WERI-Rb-1 (cell line): ENCODE measurements around the gene PTDSS2.

ENCODE experiments used
- DNase-seq: peaks from one replicate; pipeline ENCODE4 v3.0.0-alpha.2; 2020
- H3K27ac ChIP-seq: fragments of 250-450 bp; sonication (Bioruptor Pico); 2 replicates; pipeline ENCODE4 v1.5.1; 2020; ENCODE audit warnings: mild to moderate bottlenecking, moderate library complexity
- H3K27me3 ChIP-seq: fragments of 250-450 bp; sonication (Bioruptor Pico); 2 replicates; pipeline ENCODE4 v1.5.1; 2021; ENCODE audit warnings: mild to moderate bottlenecking, low read depth, moderate library complexity; ENCODE audit not compliant: insufficient read depth, severe bottlenecking
- H3K36me3 ChIP-seq: fragments of 250-450 bp; sonication (Bioruptor Pico); 2 replicates; pipeline ENCODE4 v1.5.1; 2020; ENCODE audit warnings: mild to moderate bottlenecking, moderate library complexity
- H3K4me3 ChIP-seq: 2 replicates; pipeline ENCODE4 v1.5.1; 2011; ENCODE audit warnings: low read depth, mild to moderate bottlenecking, control low read depth, low read length
- H3K9me3 ChIP-seq: fragments of 250-450 bp; sonication (Bioruptor Pico); 2 replicates; pipeline ENCODE4 v1.5.1; 2021; ENCODE audit warnings: mild to moderate bottlenecking, moderate library complexity; ENCODE audit not compliant: severe bottlenecking
- TF ChIP-seq, protein P1 (sequence below): IDR thresholded peaks from 2 replicates; pipeline ENCODE4 v1.5.1; 2011; ENCODE audit warnings: low read depth, mild to moderate bottlenecking, control low read depth, inconsistent platforms, low read length

The PTDSS2 gene

DNA sequence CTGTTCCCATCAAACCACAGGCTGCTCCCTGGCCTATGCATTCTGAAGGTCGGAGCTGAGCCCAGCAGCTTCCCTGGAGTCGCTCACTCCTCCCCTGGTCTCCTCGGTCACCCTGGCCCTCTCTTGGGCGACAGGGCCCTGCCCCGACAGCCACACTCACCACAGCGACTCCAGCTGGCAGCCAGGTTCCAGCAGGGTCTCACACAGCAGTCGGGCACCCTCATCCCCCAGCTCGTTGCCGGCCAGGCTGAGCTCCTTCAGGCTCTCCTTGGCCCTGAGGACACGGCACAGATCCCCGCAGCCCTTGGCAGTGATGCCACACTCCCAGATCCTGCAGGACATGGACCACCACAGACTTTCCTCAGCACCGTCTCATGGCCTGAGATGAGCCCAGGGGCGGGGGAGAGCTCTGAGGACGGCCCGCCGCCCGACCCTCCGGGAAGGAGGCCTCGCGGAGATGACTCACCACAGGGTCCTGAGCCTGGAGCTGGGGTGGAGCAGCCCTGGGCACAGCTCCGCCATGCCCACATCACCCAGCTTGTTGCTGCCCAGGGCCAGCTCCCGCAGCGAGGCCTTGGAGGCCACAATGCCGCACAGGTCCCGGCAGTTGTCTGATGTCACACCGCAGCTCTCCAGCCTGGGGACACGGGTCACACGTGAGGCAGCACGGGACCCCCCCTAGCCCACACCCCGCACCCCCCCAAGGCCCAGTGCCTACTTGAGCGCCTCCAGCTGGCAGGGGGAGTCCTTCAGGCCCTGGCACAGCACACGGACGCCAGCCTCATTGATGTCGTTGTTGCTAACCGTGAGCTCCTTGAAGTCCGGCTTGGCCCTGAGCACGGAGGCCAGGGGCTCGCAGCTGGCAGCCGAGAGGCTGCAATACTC, 48.5 kb downstream of the PTDSS2 start:
- H3K9me3 ChIP-seq: no peaks in the 10 kb centered on the region
- peaks cover 77% of the 10 kb centered on the region for H3K36me3 ChIP-seq
- no peak overlapping the region for H3K4me3 ChIP-seq
- no peak for DNase-seq
- TF ChIP-seq, protein P1, sequence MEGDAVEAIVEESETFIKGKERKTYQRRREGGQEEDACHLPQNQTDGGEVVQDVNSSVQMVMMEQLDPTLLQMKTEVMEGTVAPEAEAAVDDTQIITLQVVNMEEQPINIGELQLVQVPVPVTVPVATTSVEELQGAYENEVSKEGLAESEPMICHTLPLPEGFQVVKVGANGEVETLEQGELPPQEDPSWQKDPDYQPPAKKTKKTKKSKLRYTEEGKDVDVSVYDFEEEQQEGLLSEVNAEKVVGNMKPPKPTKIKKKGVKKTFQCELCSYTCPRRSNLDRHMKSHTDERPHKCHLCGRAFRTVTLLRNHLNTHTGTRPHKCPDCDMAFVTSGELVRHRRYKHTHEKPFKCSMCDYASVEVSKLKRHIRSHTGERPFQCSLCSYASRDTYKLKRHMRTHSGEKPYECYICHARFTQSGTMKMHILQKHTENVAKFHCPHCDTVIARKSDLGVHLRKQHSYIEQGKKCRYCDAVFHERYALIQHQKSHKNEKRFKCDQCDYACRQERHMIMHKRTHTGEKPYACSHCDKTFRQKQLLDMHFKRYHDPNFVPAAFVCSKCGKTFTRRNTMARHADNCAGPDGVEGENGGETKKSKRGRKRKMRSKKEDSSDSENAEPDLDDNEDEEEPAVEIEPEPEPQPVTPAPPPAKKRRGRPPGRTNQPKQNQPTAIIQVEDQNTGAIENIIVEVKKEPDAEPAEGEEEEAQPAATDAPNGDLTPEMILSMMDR: no peak
- no peak overlapping the region for H3K27ac ChIP-seq
- no peaks in the 10 kb centered on the region for H3K27me3 ChIP-seq

DNA sequence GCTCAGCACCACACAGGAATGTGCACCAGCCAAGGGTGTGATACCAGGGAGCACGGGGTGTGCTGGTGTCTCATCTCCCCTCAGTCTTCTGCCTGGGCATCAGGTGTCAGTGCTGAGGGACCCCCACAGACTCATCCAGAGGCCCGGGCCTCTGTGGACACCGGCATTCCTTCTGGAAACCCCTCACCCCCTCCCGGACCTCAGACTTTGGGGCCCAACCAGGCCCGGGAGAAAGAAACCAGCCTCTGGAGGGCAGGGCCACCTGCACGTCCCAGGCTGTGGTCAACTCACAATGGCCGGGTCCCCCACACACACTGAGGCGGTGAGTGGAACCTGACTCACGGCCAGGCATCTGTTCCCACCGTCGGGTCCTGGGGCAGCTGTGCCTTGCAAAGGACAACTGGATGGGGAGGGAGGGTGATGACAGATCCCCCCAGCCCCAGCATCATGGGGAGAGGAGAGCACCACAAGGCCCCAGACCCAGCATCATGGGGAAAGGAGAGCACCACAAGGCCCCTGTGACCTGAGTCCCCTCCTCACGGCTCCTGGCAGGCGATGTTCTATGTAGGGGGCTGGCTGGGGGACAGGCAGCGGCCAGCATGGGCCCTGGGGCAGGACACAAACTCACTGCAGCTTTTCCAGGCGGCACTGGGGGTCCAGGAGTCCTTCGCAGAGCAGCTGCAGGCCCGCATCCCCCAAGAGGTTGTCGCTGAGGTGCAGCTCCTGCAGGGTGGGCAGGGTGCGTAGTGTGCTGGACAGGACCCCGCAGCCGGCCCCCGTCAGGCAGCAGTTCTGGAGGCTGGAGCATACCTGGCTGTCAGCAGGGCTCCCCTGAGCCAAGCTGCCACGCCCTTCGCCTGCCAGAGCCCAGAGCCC, 49.4 kb downstream of the PTDSS2 start:
- DNase-seq: no peak
- no peak overlapping the region for H3K27ac ChIP-seq
- no peaks in the 10 kb centered on the region for H3K9me3 ChIP-seq
- TF ChIP-seq, protein P1: no peak
- H3K27me3 ChIP-seq: no peaks in the 10 kb centered on the region
- H3K36me3 ChIP-seq: peaks cover 69% of the 10 kb centered on the region
- H3K4me3 ChIP-seq: no peak overlapping the region

DNA sequence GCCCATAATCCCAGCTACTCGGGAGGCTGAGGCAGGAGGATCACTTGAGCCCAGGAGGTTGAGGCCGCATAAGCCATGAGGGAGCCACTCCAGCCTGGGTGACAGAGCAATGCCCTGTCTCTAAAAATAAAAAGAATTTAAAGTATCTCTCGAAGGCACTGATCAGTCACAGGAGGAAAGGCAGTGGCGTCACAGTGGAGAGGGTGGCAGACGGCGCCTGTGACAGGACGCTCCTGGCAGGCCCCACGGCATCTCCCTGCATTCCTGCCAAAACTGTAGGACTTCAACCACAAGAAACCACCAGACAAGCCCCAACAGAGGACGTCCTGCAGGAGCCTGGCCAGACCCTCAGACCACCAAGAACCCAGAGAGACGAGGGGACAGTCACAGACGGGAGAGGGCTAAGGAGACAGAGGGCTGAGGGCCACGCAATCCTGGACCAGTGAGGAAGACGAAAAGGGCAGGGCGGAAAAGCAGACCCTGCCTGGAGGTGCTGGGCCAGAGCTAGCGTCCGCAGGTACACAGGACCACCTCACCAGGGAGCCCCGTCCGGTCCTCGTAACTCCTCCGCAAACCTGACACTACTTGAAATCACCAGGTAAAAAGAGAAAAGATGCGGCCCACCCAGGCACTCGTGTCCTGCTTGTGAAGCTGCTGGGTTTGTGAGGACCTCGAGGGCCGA, 51.1 kb downstream of the PTDSS2 start:
- TF ChIP-seq, protein P1: no peak
- no peaks in the 10 kb centered on the region for H3K27me3 ChIP-seq
- peaks cover 52% of the 10 kb centered on the region for H3K36me3 ChIP-seq
- H3K27ac ChIP-seq: no peak overlapping the region
- no peak for DNase-seq
- H3K9me3 ChIP-seq: no peaks in the 10 kb centered on the region
- no peak overlapping the region for H3K4me3 ChIP-seq

DNA sequence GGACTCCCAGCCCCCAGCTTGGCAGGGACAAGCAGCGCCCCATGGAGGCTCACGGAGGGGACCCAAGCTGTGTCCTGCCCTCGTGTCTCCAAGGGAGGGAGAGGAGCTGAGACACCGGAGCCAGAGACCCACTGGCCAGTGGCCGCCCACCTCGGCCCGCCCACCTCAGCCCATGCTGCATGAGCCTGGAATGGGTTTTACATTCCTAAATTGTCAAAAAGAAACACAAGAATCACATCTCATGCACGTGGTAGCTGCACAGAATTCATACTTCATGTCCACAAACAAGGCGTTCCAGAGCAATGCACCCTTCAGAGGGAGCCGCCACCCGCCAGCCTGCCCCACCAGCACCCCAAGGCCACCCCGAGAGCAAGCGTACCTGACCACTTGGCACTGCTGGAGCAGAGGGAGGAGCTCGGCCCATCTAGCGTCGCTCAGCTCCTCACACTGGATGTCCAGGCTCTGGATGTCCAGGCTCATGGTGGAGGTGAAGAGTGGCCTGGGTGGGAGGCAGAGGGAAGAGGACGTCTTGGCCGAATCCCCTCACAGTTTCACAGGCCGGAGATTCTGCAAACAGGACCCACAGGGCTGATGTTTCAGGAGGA, 51.7 kb downstream of the PTDSS2 start:
- H3K36me3 ChIP-seq: peaks cover 46% of the 10 kb centered on the region
- no peaks in the 10 kb centered on the region for H3K27me3 ChIP-seq
- TF ChIP-seq, protein P1: no peak
- DNase-seq: no peak
- H3K27ac ChIP-seq: no peak overlapping the region
- no peak overlapping the region for H3K4me3 ChIP-seq
- H3K9me3 ChIP-seq: no peaks in the 10 kb centered on the region

DNA sequence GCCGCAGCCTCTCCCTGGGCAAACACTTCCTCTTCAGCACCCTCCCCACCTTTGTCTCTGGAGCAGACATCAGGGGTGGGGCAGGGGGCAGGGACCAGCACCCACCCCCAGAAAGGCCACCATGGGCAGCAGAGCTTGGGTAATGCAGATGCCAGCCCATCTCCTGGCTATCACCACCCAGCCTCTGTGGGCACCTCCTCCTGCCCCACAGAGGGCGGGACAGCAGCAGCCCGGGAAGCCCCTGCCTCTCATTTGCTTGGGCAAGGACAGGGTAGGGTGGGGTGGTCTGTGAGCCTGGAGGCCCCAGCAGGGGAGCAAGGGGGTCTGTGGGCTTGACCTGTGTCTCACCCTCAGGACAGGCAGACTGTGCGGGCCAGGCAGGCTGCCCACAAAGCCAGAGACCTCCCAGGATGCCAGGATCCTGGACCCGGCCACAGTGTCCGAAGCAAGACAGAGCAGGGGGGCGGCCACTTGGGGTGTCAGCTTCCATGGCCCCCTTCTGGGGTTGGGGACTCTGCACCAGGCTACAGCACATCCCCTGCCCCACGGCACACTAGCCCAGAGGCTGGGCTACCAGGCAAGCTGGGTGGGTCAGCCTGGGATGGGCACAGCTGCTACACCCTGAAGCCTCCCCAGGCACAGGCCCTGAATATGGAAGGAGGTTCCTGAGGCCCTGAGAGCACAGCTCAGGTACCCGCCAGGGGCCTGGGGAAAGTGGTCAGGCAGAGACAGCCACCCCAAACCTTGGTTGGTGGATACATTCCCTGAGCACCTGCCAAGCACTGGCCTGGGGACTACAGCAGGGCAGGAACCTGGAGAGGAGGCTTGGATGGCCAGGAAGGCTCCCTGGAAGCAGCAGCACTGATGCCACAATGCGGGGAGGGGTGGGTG, 52.5 kb downstream of the PTDSS2 start:
- TF ChIP-seq, protein P1: no peak
- H3K4me3 ChIP-seq: no peak overlapping the region
- no peak overlapping the region for H3K27ac ChIP-seq
- H3K9me3 ChIP-seq: no peaks in the 10 kb centered on the region
- H3K36me3 ChIP-seq: peaks cover 43% of the 10 kb centered on the region
- DNase-seq: no peak
- no peaks in the 10 kb centered on the region for H3K27me3 ChIP-seq
